SKM-1 (cell line): ENCODE results near the gene TTC28.

Experiments
- DNase-seq: peaks from one replicate; lab custom pipeline; 2025; ENCODE audit not compliant: unreplicated experiment; lab: John Stamatoyannopoulos, UW

The TTC28 gene

DNA sequence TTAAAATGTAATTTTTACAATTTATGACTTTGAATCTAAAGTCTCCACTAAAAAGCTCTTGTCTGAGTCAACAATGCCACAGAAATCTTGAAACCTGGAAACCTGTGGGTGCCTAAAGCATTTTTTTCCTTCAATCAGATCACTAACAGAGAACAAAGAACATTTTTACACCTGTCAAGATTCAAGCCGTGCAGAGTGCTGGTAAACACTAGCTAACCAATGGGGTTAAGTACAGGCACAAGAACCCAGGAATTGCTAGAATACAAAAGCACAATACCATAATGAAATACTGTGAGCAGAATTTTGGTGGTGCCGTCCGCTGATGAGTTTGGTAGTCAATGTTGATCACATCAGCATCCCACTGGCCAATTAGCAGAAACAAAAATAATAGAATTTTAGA lies 380.3 kb downstream of the TTC28 start:
- DNase-seq, result no peak

DNA sequence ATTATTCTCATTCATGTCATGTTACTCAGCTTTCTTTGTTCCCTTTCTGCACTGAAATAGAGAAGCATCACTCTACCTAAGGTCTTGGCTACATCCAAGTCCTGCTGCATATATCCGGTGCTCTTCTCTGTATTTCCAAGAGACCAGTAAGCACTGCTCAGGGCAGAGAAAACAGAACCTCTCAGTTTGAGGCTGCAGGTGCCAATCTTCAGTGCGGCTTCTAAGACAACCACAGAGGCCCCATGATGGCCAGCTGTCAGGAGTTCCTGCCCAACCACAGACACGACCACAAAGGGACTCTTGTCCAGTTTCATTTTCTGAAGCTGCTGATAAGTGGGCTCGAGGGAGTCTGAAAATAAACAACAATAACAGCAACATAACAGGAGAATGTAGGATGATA lies 382.1 kb downstream of the TTC28 start:
- no peak for DNase-seq

DNA sequence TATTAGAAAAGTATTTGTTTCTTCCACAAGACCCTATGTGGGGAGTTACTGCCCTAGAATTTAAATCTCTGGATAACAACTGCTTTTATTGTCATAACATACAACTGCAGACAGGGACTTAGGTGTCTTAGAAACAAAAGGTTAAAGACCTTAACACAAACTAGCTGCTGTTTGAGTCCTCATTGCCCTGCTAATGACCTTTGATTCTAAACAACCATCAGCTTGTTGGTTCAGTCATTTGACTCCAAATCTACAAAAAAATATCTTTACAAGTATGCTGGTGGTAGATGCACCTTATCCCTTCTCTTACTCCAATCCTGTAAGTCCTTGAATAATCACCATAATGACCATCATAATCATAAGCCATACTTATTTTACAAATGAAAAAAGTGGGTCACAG lies 383.2 kb downstream of the TTC28 start:
- DNase-seq, result no peak

DNA sequence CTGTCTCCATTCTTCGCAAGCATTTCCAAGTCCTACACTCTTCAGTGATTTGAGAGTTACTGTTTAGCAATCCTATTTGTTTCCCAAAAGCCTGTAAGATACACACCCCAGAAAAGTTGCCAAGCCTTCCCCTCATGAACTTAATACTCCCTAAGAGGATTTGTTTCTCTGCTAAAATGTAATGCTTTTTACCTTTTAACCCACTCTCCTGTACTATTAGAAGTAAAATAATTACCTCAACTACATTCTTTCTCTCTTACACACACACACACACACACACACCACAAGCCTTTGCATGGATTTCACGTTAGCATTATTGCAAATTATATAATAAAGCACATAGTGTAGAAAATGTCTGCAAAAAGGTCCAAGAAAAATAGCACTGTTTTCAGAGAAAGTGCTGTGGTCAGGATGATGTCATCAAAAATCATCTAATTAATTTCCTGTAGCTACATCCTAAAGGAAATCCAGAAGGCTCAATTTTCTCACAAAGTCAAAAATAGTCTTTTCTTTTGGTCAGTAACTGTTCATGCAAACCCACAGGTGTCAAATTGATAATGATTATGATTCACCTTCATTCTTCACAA lies 396.5 kb downstream of the TTC28 start:
- DNase-seq, result no peak

DNA sequence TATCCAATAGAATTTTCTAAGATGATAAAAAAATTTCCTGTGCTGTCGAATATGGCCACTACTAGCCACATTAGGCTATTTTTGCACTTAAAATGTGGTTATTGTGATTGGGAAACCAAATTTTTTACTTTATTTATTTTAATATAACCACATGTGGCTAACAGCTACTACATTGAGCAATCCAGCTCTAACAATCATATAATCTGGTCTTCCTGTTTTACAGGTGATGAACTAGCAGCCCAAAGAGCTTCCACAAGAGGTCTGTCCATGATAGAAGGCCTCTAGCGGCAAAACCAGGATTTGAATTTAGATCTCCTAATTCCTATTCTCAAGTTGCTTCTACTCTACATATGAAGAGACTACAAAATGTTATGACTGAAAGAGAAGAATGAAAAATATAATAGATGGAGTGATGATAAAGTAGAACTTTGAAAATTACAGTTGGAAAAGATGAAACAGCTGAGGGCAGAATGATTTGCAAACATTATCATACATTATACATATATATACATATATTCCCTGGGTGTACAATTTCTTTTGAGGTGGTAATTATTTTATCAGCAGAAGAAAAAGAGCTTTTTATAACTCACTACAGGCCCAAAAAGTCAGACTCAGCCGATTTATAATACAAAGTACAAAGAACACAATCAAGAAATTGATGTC lies 397.1 kb downstream of the TTC28 start:
- no peak for DNase-seq

DNA sequence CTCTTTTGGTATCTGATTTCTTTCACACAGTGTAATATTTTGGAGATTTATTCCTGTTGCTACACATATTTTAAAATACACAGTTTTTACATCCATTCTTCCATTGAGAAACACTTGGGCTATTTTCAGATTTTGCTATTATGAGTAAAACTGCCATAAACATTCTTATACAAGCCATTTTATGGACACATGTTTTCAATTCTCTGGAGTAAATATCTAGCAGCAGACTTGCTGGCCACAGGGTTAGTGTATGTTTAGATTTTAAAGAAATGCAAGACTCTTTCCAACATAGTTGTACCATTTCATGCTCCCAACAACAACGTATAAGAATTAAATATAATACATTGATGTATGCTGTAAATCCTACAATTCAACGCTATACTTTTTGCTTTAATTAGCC lies 399.8 kb downstream of the TTC28 start:
- DNase-seq, result no peak

DNA sequence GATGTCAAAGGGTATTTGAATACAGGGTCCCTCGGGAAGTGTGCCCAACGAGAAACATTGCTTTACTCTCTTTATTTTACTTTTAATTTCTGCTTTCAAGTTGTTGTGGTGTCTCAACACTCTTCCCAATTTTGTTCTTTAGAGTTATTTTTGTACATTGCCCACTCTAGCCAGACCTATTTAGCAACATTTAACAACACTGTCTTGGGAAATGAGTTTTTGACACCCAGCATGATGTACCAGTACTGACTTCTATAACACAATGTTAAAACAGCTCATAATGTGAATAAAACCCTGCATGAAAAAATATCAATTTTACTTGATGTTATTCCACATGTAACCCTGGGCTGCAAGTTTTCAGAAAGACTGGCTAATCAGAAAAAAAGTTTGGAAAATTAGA lies 410.4 kb downstream of the TTC28 start:
- DNase-seq, result no peak

DNA sequence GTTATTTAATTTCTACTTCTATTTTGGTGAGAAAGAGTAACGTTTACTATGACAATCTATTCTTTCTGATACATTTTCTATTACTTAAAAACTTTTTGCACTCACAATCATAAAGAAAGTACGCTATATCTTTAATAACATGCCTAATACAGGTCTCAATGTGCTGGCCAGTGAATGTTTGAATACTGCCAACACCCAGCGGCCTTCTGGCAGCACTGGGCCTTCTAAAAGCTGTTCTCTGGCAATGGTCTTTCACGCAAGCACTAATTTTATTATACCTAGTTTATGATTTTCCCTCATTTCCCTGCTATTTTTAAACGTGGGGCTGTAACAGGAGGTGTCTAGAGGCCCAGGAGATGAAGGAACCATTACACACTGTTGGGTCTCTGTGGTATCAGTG lies 410.8 kb downstream of the TTC28 start:
- no peak for DNase-seq

DNA sequence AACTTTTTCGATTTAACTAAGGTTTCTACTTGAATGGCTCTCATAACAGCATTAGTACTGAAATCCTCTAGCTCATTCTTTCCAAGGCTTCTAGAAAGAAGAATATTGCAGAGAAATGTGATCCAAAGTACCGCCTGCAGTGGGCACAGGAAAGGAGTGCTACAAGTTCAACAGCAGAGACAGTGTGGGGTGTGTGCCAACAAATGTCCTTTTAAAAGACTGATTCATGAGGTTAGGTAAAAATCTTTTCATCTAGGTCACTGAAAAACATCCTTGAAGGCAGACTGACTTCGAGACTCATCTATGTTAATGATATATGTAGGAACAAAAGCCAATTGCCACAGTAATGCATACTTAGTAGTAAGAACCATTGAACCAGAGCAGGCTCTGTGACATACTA lies 411.5 kb downstream of the TTC28 start:
- DNase-seq, result no peak

DNA sequence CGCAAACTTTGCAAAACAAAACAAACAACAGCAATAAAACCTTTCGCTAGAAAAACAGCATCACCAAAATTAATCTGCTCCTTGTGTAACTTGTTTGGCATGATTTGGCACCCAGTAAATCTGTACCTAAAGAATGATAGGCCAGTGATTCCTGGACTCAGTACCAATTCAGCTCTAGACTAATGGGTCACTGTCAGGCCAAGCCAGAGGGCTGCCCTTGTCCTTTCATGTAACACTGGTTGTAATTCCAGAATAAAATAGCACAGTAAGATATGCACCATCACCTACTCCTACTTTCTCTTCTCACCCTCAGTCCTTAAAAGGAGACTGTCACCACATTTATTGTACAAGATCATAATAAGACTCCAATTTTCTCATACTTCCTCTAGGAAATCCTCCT lies 419.0 kb downstream of the TTC28 start:
- DNase-seq, result no peak

DNA sequence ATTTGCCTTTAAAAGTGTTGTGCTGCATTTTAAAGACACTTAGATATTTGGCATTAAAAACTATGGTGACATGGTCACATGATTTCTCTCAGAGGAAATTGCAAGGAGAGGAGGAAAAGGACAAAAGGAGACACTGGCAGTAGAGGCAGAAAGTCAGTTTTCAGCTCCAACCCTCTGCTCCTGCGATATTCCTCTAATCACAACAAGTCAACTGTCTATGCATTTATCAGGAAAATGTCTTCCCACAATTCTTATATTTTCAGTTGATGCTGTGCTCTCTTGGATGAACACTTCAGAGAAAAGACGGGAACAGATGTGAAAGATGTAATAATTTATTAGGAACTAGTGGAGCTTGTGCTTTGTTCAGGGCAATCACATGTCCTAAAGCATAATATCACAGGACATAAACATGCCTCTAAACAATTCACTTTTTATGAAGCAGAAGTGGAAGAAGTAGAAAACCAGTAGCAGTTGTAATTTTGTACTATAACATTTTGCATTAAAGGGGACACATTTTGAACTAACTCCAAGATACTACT lies 419.8 kb downstream of the TTC28 start:
- no peak for DNase-seq

DNA sequence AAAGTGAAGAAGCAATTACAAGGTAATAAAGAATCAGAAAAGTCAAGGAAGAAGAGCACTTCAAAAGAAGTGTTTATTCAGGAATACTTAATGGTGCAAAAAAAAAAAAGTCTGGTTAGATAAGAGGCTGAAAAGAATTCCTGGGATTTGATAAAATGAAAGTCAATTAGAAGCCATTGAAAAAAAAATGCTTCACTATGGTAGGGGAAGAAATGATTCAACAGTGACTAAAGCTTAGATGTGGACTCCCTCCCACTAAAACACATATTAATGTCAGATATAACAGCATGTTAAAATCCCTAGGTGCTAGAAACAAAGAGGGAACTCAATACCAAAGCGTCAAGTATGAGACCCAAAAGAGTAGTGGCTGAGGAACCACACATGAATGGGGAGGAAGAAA lies 425.2 kb downstream of the TTC28 start:
- no peak for DNase-seq

DNA sequence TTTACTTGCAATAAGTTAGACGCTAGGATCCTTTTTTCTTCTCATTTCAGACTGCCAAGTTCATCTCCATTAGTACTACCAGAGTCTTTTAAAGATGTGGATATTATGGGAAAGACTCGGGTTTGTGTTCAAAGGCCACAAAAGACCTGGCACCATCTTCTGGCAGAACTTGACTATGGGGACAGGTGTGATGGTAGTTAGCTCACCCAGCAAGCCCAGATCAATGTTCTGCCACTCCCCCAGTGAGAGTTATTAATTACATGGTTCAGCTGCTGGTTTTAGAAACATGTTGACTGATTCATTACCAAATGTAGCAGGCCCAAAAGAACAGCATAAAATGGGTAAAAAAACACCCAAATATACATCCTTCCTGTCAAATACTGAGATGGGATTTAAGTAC lies 427.1 kb downstream of the TTC28 start:
- no peak for DNase-seq

DNA sequence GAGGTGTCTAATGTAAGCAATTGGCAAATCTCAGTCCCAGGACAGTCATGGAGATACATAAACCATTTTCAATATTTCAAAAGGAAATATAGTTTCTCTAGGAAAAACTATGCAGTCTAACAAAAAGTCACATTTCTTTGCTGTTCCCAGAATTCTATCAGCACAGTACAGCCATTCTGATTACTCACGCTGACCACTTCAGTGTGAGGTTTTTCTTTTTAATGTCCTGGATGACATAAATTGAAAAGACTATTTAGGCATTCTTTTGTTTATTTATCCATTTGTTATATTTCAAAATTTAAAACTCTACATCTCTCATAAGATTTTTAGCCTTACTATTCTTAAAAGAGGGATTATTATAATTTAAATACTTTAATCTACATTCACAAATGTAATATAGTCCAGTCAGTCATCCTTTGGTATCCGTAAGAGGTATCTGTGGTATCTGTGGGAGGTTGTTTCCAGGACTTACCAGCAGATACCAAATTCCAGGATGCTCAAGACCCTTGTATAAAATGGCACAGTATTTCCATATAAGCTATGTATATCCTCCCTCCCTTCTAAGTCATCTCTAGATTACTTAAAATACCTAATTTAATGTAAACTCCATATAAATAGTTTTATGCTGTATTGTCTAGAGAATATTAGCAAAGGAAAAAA lies 429.5 kb downstream of the TTC28 start:
- no peak for DNase-seq

DNA sequence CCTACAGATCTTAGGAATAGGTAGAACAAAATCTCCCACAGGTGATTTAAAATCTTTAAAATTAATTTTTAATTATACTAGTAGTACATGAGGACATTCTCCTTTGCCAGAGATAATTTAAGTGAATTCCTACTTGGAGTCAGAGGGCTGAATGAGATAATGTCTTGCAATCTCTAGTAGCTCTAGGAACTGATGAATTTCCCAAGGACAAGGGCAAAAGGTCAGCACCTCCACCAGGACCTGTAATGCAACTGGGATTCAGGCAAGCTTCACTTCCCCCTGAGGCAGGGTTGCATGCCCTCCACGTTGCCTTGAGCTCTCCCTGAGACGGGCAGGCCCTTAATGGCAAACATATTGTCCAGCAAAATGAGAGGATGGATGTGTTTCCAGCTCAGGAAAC lies 430.2 kb downstream of the TTC28 start:
- no peak for DNase-seq

DNA sequence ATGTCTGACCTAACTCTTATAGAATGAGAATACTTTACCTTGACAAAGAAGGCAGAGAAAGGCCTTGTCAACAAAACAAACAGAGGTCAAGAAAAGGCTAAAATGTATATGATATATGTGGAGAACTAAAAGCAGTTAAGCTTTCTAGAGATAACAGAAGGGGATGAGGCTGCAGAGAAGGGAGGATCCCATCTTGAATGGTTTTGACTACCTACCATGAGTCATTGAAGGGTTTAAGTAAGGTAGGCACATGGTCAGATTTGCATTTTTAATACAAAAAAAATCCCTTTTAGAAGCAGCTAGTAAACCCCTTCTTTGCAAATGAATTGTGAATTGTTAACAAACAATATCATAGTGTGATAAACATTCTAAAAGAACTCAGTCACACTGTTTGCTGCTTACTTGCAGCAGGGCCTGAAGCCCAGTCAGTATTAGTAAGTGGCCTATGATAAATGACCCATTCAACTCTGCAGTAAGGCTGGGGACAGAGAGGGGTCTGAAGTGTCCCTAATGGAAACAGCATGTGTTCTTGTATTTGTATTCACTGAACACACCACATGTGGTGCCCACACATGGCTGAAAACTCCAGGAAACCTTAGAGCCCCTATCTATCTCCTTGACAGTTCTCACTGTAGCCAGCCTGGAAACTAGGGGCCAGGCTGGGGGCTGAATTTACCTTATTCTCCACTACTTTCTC lies 431.8 kb downstream of the TTC28 start:
- no peak for DNase-seq

DNA sequence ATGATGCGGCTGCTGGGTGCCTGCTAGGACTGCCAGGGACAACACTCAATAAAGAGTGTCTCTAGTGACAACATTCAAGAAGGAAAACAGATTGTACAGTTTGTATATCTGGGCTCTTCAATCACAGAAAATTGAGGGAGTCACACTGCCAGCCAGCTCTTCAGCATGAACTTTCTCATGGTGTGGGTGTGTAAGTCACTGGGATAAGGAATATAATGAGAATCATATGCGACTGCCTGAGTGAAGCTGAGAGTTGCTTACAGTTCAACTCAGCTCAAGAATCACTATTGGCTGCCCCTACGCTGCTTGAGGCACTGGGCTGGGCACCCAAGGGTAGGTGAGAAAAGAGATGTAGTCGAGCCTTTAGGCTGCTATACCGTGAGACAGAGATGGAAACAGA lies 432.5 kb downstream of the TTC28 start:
- DNase-seq, result no peak

DNA sequence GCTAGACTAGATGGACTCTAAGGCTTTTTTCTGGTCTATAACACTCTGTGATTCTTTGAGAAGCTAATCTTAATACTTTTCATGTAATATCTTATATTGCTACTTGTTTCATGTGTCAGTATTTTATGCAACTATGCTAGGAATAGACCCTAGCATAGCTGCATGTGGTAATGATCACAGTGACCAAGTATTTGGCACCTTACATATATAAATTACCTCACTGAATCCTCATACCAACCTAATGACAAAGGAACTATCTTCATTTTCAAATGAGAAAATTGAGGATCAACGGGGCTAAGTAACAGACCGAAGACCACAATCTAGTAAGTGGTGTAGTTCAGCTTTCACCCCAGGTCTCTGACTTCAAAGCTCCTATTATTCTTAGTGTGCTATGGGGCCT lies 433.2 kb downstream of the TTC28 start:
- no peak for DNase-seq

DNA sequence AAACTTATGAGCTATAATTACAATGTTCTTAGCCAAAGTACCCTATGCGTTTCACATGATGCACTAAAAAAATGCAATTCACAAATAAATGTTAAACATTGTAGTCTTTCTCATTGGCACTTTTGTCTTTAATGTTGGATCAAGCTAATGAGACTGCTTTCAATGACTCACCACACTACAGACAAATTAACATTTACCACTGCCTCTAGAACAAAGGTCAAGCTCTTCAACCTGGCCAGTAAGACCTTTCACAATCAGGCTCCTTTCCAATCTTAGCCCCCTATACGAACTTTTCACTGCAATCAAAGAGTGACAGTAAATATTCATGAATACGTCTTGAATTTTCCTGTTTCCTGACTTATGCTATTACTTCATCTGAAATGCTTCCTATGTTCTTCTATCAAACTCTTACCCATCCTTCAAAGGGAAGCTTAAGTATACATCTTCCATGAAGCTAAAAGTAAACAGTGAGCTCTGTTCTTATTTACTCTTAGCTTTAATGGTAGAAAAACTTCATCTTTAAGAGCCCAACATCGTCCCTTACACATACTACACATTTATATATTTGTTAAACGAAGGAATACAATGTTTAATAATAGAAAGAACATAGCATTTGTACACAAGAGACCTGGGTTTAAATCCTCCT lies 433.9 kb downstream of the TTC28 start:
- no peak for DNase-seq

DNA sequence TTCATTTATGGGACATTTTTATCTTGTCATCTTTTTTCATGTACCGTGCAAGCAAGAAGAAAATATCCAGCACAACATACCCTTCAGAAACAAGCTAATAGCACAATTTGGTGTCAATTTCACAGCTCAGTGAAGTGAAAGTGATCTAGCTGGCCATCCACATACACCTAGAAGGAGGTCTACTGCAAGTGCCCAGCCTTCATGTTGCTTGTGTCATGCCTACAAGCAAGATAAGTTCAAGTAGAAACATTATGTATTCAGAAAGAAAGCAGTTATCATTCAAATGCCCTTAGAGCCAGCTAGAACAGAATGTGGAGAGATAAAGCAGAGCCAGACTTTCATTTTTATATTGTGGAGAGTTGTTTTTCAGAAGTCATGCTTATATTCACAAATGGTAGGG lies 434.9 kb downstream of the TTC28 start:
- no peak for DNase-seq

DNA sequence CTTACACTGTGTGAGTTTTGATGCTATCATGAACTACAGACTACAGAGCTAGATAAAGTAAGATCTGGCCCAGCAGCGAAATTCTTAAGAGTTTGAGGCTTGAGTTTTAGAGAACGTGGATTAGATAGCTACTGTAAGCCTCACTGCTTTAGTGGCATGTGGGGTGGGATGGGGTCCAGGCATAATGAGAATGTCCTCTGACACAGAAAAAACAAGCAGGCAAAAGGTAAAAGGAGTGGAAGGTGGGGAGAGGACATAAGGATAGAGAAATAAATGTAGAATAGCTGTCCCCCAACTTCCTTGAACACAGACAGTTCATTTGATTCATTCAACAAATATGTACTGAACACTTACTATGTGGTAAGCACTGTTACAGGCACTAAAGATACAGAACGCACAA lies 436.1 kb downstream of the TTC28 start:
- DNase-seq, result no peak
